HG03159 (cell line): ENCODE results near the gene NIT2.
A peak's percentile ranks its signal among the peaks of the same experiment; 100 is the strongest.
"Not testable (repeated sequence)": the region's sequence is repeated elsewhere in the genome, so short reads cannot be mapped to it uniquely, and the experiment has no call there.

Experiments
- ATAC-seq: cut with Tn5 transposase; IDR thresholded peaks from one replicate; pipeline ENCODE4 v1.9.1; 2021; ENCODE audit warnings: mild to moderate bottlenecking, moderate library complexity; ENCODE audit not compliant: unreplicated experiment

NIT2 gene

GRCh38 chr3:100334488-100335351 is at the start of gene NIT2:
NIT2 (plus strand) TSS chr3:100334757; CDS start chr3:100334792, 35 bp downstream.
- peak; percentile 96 for ATAC-seq

- no peak for ATAC-seq
Observed at GRCh38 chr3:100288288-100288894, 46.2 kb upstream of the NIT2 start.

- no peak for ATAC-seq
Observed at GRCh38 chr3:100289339-100289738, 45.2 kb upstream of the NIT2 start.

GRCh38 chr3:100295089-100295488 is 39.5 kb upstream of the NIT2 start:
- no peak for ATAC-seq

- ATAC-seq = no peak
Observed at GRCh38 chr3:100297784-100298183, 36.8 kb upstream of the NIT2 start.

- no peak for ATAC-seq
Observed at GRCh38 chr3:100299016-100299415, 35.5 kb upstream of the NIT2 start.

- ATAC-seq = no peak
Observed at GRCh38 chr3:100306695-100307094, 27.9 kb upstream of the NIT2 start.

- ATAC-seq = no peak
Observed at GRCh38 chr3:100310355-100310965, 24.1 kb upstream of the NIT2 start.

- ATAC-seq = no peak
Observed at GRCh38 chr3:100311011-100311410, 23.5 kb upstream of the NIT2 start.

- ATAC-seq = peak; percentile 74
Observed at GRCh38 chr3:100316641-100317069, 17.9 kb upstream of the NIT2 start.

GRCh38 chr3:100317912-100318311 is 16.6 kb upstream of the NIT2 start:
- peak; percentile 75 for ATAC-seq

GRCh38 chr3:100319951-100320350 is 14.6 kb upstream of the NIT2 start:
- no peak for ATAC-seq

GRCh38 chr3:100324044-100324443 is 10.5 kb upstream of the NIT2 start:
- ATAC-seq = no peak

GRCh38 chr3:100325827-100326226 is 8.7 kb upstream of the NIT2 start:
- no peak for ATAC-seq

GRCh38 chr3:100327377-100327776 is 7.2 kb upstream of the NIT2 start:
- not testable (repeated sequence) for ATAC-seq

GRCh38 chr3:100329800-100330489 is 4.6 kb upstream of the NIT2 start:
- no peak for ATAC-seq

- ATAC-seq = no peak
Observed at GRCh38 chr3:100330651-100331050, 3.9 kb upstream of the NIT2 start.

- no peak for ATAC-seq
Observed at GRCh38 chr3:100331660-100332059, 2.9 kb upstream of the NIT2 start.

GRCh38 chr3:100333051-100333450 is 1.5 kb upstream of the NIT2 start:
- no peak for ATAC-seq

- peak; percentile 31 for ATAC-seq
Observed at GRCh38 chr3:100333970-100334487, 528 bp upstream of the NIT2 start.

GRCh38 chr3:100335434-100335833 is 877 bp downstream of the NIT2 start:
- ATAC-seq = peak; percentile 44
